ENCODE measurements around the gene EGFR.

EGFR gene

DNA sequence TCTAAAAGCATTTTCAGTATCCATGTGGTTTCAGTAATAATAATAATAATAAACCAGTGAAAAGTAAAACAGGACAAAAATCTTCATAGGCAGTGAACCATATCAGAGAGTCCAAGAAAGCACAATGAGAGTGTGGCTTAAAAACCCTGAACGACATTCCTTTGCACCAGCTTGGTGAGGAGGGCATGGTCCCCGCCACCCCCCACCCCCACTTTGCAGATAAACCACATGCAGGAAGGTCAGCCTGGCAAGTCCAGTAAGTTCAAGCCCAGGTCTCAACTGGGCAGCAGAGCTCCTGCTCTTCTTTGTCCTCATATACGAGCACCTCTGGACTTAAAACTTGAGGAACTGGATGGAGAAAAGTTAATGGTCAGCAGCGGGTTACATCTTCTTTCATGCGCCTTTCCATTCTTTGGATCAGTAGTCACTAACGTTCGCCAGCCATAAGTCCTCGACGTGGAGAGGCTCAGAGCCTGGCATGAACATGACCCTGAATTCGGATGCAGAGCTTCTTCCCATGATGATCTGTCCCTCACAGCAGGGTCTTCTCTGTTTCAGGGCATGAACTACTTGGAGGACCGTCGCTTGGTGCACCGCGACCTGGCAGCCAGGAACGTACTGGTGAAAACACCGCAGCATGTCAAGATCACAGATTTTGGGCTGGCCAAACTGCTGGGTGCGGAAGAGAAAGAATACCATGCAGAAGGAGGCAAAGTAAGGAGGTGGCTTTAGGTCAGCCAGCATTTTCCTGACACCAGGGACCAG lies 172.5 kb downstream of the EGFR start:
- no peak for TF ChIP-seq CSRNP3 (CRISPR knock-in tag; IDR thresholded peaks at IDR 0.05)
- no peak for TF ChIP-seq ISL1 (CRISPR knock-in tag; IDR thresholded peaks at IDR 0.05)
- TF ChIP-seq, protein P1, sequence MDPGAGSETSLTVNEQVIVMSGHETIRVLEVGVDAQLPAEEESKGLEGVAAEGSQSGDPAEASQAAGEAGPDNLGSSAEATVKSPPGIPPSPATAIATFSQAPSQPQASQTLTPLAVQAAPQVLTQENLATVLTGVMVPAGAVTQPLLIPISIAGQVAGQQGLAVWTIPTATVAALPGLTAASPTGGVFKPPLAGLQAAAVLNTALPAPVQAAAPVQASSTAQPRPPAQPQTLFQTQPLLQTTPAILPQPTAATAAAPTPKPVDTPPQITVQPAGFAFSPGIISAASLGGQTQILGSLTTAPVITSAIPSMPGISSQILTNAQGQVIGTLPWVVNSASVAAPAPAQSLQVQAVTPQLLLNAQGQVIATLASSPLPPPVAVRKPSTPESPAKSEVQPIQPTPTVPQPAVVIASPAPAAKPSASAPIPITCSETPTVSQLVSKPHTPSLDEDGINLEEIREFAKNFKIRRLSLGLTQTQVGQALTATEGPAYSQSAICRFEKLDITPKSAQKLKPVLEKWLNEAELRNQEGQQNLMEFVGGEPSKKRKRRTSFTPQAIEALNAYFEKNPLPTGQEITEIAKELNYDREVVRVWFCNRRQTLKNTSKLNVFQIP (CRISPR knock-in tag; IDR thresholded peaks at IDR 0.05; ENCODE audit: borderline replicate concordance, low read depth): no peak
- ATAC-seq: no peak

GRCh38 chr7:55191926-55192692 lies 173.3 kb downstream of the EGFR start:
- ATAC-seq: peak; percentile 89
- TF ChIP-seq ZFP3 (CRISPR knock-in tag; IDR thresholded peaks at IDR 0.05): no peak
- TF ChIP-seq ZNF8 (CRISPR knock-in tag; IDR thresholded peaks at IDR 0.05): no peak
- no peak for TF ChIP-seq GLIS3 (CRISPR knock-in tag; IDR thresholded peaks at IDR 0.05)
- TF ChIP-seq CREB5 (CRISPR knock-in tag; IDR thresholded peaks at IDR 0.05; ENCODE audit: low read depth): no peak
- TF ChIP-seq, protein P1 (CRISPR knock-in tag; IDR thresholded peaks at IDR 0.05; ENCODE audit: borderline replicate concordance, low read depth): no peak
- TF ChIP-seq PPARA (CRISPR knock-in tag; IDR thresholded peaks at IDR 0.05; ENCODE audit: borderline replicate concordance): no peak
- no peak for TF ChIP-seq ZNF565 (CRISPR knock-in tag; conservative IDR thresholded peaks at IDR 0.05; ENCODE audit: low read depth)
- no peak for TF ChIP-seq ZNF70 (CRISPR knock-in tag; IDR thresholded peaks at IDR 0.05)
- TF ChIP-seq ZC3H10 (CRISPR knock-in tag; IDR thresholded peaks at IDR 0.05): no peak
- TF ChIP-seq, protein P2, sequence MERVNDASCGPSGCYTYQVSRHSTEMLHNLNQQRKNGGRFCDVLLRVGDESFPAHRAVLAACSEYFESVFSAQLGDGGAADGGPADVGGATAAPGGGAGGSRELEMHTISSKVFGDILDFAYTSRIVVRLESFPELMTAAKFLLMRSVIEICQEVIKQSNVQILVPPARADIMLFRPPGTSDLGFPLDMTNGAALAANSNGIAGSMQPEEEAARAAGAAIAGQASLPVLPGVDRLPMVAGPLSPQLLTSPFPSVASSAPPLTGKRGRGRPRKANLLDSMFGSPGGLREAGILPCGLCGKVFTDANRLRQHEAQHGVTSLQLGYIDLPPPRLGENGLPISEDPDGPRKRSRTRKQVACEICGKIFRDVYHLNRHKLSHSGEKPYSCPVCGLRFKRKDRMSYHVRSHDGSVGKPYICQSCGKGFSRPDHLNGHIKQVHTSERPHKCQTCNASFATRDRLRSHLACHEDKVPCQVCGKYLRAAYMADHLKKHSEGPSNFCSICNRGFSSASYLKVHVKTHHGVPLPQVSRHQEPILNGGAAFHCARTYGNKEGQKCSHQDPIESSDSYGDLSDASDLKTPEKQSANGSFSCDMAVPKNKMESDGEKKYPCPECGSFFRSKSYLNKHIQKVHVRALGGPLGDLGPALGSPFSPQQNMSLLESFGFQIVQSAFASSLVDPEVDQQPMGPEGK (CRISPR knock-in tag; IDR thresholded peaks at IDR 0.05; ENCODE audit: borderline replicate concordance): no peak
- no peak for TF ChIP-seq OSR1 (CRISPR knock-in tag; IDR thresholded peaks at IDR 0.05)
- no peak for TF ChIP-seq ESRRG (CRISPR knock-in tag; IDR thresholded peaks at IDR 0.05)
- TF ChIP-seq ISL1 (CRISPR knock-in tag; IDR thresholded peaks at IDR 0.05): no peak
- TF ChIP-seq ARNTL (CRISPR knock-in tag; IDR thresholded peaks at IDR 0.05; ENCODE audit: borderline replicate concordance, low read depth): no peak
- TF ChIP-seq SNAI2 (CRISPR knock-in tag; IDR thresholded peaks at IDR 0.05): no peak
- no peak for TF ChIP-seq TSHZ2 (CRISPR knock-in tag; IDR thresholded peaks at IDR 0.05)
- no peak for TF ChIP-seq CSRNP3 (CRISPR knock-in tag; IDR thresholded peaks at IDR 0.05)
- TF ChIP-seq BACH2 (CRISPR knock-in tag; IDR thresholded peaks at IDR 0.05; ENCODE audit: borderline replicate concordance): no peak

Data from SK-N-SH treated with all-trans-retinoic acid at 6 μM for 48 hours (cell line).